ENCODE measurements around the gene EMC9. TPM values are rescaled to one million over a fixed set of nuclear protein-coding genes. Genes with fewer than 3 reads are reported as not detected.

Gene EMC9
- total and polyA plus RNA-seq, 2 experiments from 2014 or later = 13.8 to 34.1 TPM

- TF ChIP-seq EZH2phosphoT487 (IDR thresholded peaks at IDR 0.05; ENCODE audit: low read depth, severe bottlenecking, unreplicated experiment) (no peak), EZH2 (IDR thresholded peaks at IDR 0.05; ENCODE audit: borderline replicate concordance) (no peak), CTCF (IDR thresholded peaks at IDR 0.05; ENCODE audit: poor library complexity) (no peak)
These were observed 9.6 kb upstream of the EMC9 start for GRCh38 chr14:24150993-24151392.

GRCh38 chr14:24150567-24150966, 9.2 kb upstream of the EMC9 start:
- H3K36me3 ChIP-seq (replicated peaks; ENCODE audit: insufficient read depth, low read depth) = no peaks in the 10 kb centered on the region
- no peak for DNase-seq (ENCODE audit: low spot score)
- no peak overlapping the region for H3K4me2 ChIP-seq
- H3K9me3 ChIP-seq (ENCODE audit: low read depth) = no peaks in the 10 kb centered on the region
- H3K79me2 ChIP-seq = peaks cover 34% of the 10 kb centered on the region
- H3K4me3 ChIP-seq = no peak overlapping the region
- H2AFZ ChIP-seq = no peak overlapping the region
- no peak overlapping the region for H3K27ac ChIP-seq
- H3K27me3 ChIP-seq = no peaks in the 10 kb centered on the region
- WGBS (ENCODE audit: low lambda C conversion rate, missing lambda C conversion rate) = 96% methylated on average over 7 of the region's 9 CpGs
- H3K9me2 ChIP-seq (replicated peaks; ENCODE audit: insufficient read depth) = no peaks in the 10 kb centered on the region
- TF ChIP-seq EZH2phosphoT487 (IDR thresholded peaks at IDR 0.05; ENCODE audit: low read depth, severe bottlenecking, unreplicated experiment) (no peak), EZH2 (IDR thresholded peaks at IDR 0.05; ENCODE audit: borderline replicate concordance) (no peak), CTCF (IDR thresholded peaks at IDR 0.05; ENCODE audit: poor library complexity) (no peak)
- H3K4me1 ChIP-seq (ENCODE audit: insufficient read depth) = peaks cover 12% of the 10 kb centered on the region
- peaks cover 6% of the 10 kb centered on the region for H4K20me1 ChIP-seq (ENCODE audit: insufficient read depth, poor library complexity, severe bottlenecking)

More at GRCh38 chr14:24150993-24151392, 9.6 kb upstream of the EMC9 start:
- peaks cover 6% of the 10 kb centered on the region for H4K20me1 ChIP-seq (ENCODE audit: insufficient read depth, poor library complexity, severe bottlenecking)
- 97% methylated on average over 8 of the region's 9 CpGs for WGBS (ENCODE audit: low lambda C conversion rate, missing lambda C conversion rate)
- peaks cover 29% of the 10 kb centered on the region for H3K79me2 ChIP-seq
- peaks cover 8% of the 10 kb centered on the region for H3K4me1 ChIP-seq (ENCODE audit: insufficient read depth)
- no peak overlapping the region for H3K4me2 ChIP-seq
- no peaks in the 10 kb centered on the region for H3K9me3 ChIP-seq (ENCODE audit: low read depth)
- DNase-seq (ENCODE audit: low spot score) = no peak
- H3K27me3 ChIP-seq = no peaks in the 10 kb centered on the region
- H3K4me3 ChIP-seq = no peak overlapping the region
- no peaks in the 10 kb centered on the region for H3K36me3 ChIP-seq (replicated peaks; ENCODE audit: insufficient read depth, low read depth)
- no peaks in the 10 kb centered on the region for H3K9me2 ChIP-seq (replicated peaks; ENCODE audit: insufficient read depth)
- H2AFZ ChIP-seq = no peak overlapping the region
- H3K27ac ChIP-seq = no peak overlapping the region

- H3K36me3 ChIP-seq (replicated peaks; ENCODE audit: insufficient read depth, low read depth) = no peaks in the 10 kb centered on the region
- peaks cover 6% of the 10 kb centered on the region for H4K20me1 ChIP-seq (ENCODE audit: insufficient read depth, poor library complexity, severe bottlenecking)
- H3K27ac ChIP-seq = no peak overlapping the region
- H2AFZ ChIP-seq = no peak overlapping the region
- H3K4me2 ChIP-seq = no peak overlapping the region
- DNase-seq (ENCODE audit: low spot score) = no peak
- H3K79me2 ChIP-seq = peaks cover 39% of the 10 kb centered on the region
- no peak for TF ChIP-seq EZH2 (IDR thresholded peaks at IDR 0.05; ENCODE audit: borderline replicate concordance)
- no peak for TF ChIP-seq CTCF (IDR thresholded peaks at IDR 0.05; ENCODE audit: poor library complexity)
- TF ChIP-seq EZH2phosphoT487 (IDR thresholded peaks at IDR 0.05; ENCODE audit: low read depth, severe bottlenecking, unreplicated experiment) = no peak
- no peaks in the 10 kb centered on the region for H3K9me2 ChIP-seq (replicated peaks; ENCODE audit: insufficient read depth)
- peaks cover 15% of the 10 kb centered on the region for H3K4me1 ChIP-seq (ENCODE audit: insufficient read depth)
- H3K4me3 ChIP-seq = no peak overlapping the region
- 94% methylated on average over 9 of the region's 9 CpGs for WGBS (ENCODE audit: low lambda C conversion rate, missing lambda C conversion rate)
- no peaks in the 10 kb centered on the region for H3K9me3 ChIP-seq (ENCODE audit: low read depth)
- no peaks in the 10 kb centered on the region for H3K27me3 ChIP-seq
These were observed 8.7 kb upstream of the EMC9 start for GRCh38 chr14:24150061-24150460.
